ENCODE data around the gene GALNT15. TPM values are rescaled to one million over a fixed set of nuclear protein-coding genes. Genes with fewer than 3 reads are reported as not detected.
A peak's percentile ranks its signal among the peaks of the same experiment; 100 is the strongest.

Gene GALNT15
- total RNA-seq, 2 donors from 2014 or later: 0.13 TPM; not detected in 1

- H3K27me3 Mint-ChIP-seq (ENCODE audit: insufficient read depth): no peaks in the 10 kb centered on the region
- H3K4me1 Mint-ChIP-seq: no peaks in the 10 kb centered on the region
- 37% methylated on average over 3 of the region's 3 CpGs; no CpG with 5 or more reads in 1 of the 2 experiments for WGBS, 2 experiments (ENCODE audit: insufficient coverage in 1 of 2, insufficient read length in 1 of 2)
Observed at GRCh38 chr3:16249336-16249735, 74.9 kb downstream of the GALNT15 start.

GRCh38 chr3:16249886-16250285 lies 75.4 kb downstream of the GALNT15 start:
- DNase-seq: no peak
- 87% methylated on average over 3 of the region's 3 CpGs; no CpG with 5 or more reads in 1 of the 2 experiments for WGBS, 2 experiments (ENCODE audit: insufficient coverage in 1 of 2, insufficient read length in 1 of 2)
- Mint-ChIP-seq H3K27me3 (ENCODE audit: insufficient read depth) (no peaks in the 10 kb centered on the region), H3K4me1 (no peaks in the 10 kb centered on the region), H3K27ac (no peak overlapping the region), H3K9me3 (no peaks in the 10 kb centered on the region), H3K4me3 (no peak overlapping the region), H3K36me3 (ENCODE audit: low read depth) (no peaks in the 10 kb centered on the region)
- H3K36me3 ChIP-seq (ENCODE audit: control insufficient read depth, insufficient read depth, low read length): no peaks in the 10 kb centered on the region
- H3K4me1 ChIP-seq (ENCODE audit: control insufficient read depth, insufficient read depth, low read length): no peaks in the 10 kb centered on the region
- no peak overlapping the region for H3K9ac ChIP-seq (ENCODE audit: extremely low read depth, low read length, poor library complexity, severe bottlenecking)
- no peak for TF ChIP-seq CTCF (conservative IDR thresholded peaks at IDR 0.05)
- H3K4me3 ChIP-seq (ENCODE audit: low read length): no peak overlapping the region
- H3K9me3 ChIP-seq (ENCODE audit: control insufficient read depth, low read length): no peaks in the 10 kb centered on the region
- no peak overlapping the region for H3K27ac ChIP-seq (ENCODE audit: low read depth, low read length)
- H3K27me3 ChIP-seq (ENCODE audit: control insufficient read depth, insufficient read depth, low read length, poor library complexity, severe bottlenecking): no peaks in the 10 kb centered on the region

More at GRCh38 chr3:16249336-16249735, 74.9 kb downstream of the GALNT15 start:
- TF ChIP-seq CTCF (conservative IDR thresholded peaks at IDR 0.05): peak; percentile 83
- no peaks in the 10 kb centered on the region for H3K27me3 ChIP-seq (ENCODE audit: control insufficient read depth, insufficient read depth, low read length, poor library complexity, severe bottlenecking)
- Mint-ChIP-seq H3K36me3 (ENCODE audit: low read depth) (no peaks in the 10 kb centered on the region), H3K9me3 (no peaks in the 10 kb centered on the region), H3K4me3 (no peak overlapping the region), H3K27ac (no peak overlapping the region)
- no peaks in the 10 kb centered on the region for H3K9me3 ChIP-seq (ENCODE audit: control insufficient read depth, low read length)
- no peak overlapping the region for H3K27ac ChIP-seq (ENCODE audit: low read depth, low read length)
- H3K36me3 ChIP-seq (ENCODE audit: control insufficient read depth, insufficient read depth, low read length): no peaks in the 10 kb centered on the region
- no peaks in the 10 kb centered on the region for H3K4me1 ChIP-seq (ENCODE audit: control insufficient read depth, insufficient read depth, low read length)
- no peak overlapping the region for H3K4me3 ChIP-seq (ENCODE audit: low read length)
- peak; percentile 85 for DNase-seq
- H3K9ac ChIP-seq (ENCODE audit: extremely low read depth, low read length, poor library complexity, severe bottlenecking): no peak overlapping the region

DNA sequence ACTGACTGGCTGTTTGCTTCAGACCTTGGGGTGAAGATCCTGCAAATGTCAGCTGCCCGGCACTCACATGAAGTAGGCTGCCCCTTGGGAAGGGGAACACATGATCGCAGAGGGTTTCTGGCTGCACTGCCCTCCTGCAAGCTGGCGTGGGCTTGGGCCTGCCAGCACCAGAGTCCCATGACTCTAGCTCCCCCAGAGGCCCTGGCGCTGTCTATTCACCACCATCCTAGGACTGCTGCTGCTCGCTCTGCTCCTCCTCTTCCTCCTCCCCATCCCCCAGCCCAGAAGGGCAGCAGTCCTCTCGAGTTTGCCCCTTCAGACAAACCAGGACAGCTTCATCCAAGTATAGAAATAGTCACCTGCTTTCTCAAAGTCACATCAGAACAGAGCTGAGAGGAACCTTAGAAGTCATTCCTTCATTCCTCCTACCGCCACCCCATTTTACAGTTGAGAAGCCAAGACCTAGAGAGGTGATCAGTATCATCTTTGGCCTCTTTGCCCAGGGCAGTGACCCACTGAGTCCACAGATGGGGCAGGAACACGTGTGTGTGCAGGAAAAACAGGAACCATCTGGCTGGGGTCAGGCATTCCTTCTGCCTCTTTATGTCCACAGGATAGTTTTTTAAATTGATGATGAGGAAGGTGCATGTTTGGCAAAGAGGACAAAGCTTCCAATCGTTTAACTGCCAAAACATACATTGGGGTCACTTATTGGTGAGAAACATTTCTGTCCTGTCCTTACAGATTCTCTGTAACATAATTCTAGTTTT lies 77.0 kb downstream of the GALNT15 start:
- no peak overlapping the region for H3K27ac ChIP-seq (ENCODE audit: low read depth, low read length)
- H3K36me3 ChIP-seq (ENCODE audit: control insufficient read depth, insufficient read depth, low read length): no peaks in the 10 kb centered on the region
- H3K4me1 ChIP-seq (ENCODE audit: control insufficient read depth, insufficient read depth, low read length): no peaks in the 10 kb centered on the region
- 75 to 92% methylated on average over 3 to 9 of the region's 9 CpGs for WGBS, 2 experiments (ENCODE audit: insufficient coverage in 1 of 2, insufficient read length in 1 of 2)
- Mint-ChIP-seq H3K4me3 (no peak overlapping the region), H3K4me1 (no peaks in the 10 kb centered on the region), H3K36me3 (ENCODE audit: low read depth) (no peaks in the 10 kb centered on the region), H3K27ac (no peak overlapping the region), H3K27me3 (ENCODE audit: insufficient read depth) (no peaks in the 10 kb centered on the region), H3K9me3 (no peaks in the 10 kb centered on the region)
- DNase-seq: no peak
- H3K27me3 ChIP-seq (ENCODE audit: control insufficient read depth, insufficient read depth, low read length, poor library complexity, severe bottlenecking): no peaks in the 10 kb centered on the region
- no peak overlapping the region for H3K9ac ChIP-seq (ENCODE audit: extremely low read depth, low read length, poor library complexity, severe bottlenecking)
- no peak overlapping the region for H3K4me3 ChIP-seq (ENCODE audit: low read length)
- no peaks in the 10 kb centered on the region for H3K9me3 ChIP-seq (ENCODE audit: control insufficient read depth, low read length)
- no peak for TF ChIP-seq CTCF (conservative IDR thresholded peaks at IDR 0.05)

All from endodermal cell (in vitro differentiated cells).